SIG-M5 treated with dmso at 0.1 percent for 504 hours (cell line): Measurements from ENCODE around the gene TMEM263.
A peak's percentile ranks its signal among the peaks of the same experiment; 100 is the strongest.
"Not testable (repeated sequence)": the region's sequence is repeated elsewhere in the genome, so short reads cannot be mapped to it uniquely, and the experiment has no call there.

Source experiments
- DNase-seq: peaks from one replicate; lab custom pipeline; 2025; ENCODE audit not compliant: unreplicated experiment; lab: John Stamatoyannopoulos, UW

TMEM263 gene

GRCh38 chr12:106955377-106956047 is at the start of gene TMEM263:
TSS of gene TMEM263 (plus strand) at chr12:106955907. CDS start at chr12:106967117, 11,210 bp downstream.
- DNase-seq: peak; percentile 63

GRCh38 chr12:106906715-106907114 is 49.0 kb upstream of the TMEM263 start:
- DNase-seq: no peak

- no peak for DNase-seq
Observed at GRCh38 chr12:106907411-106907810, 48.3 kb upstream of the TMEM263 start.

GRCh38 chr12:106907846-106908245 is 47.9 kb upstream of the TMEM263 start:
- no peak for DNase-seq

- DNase-seq: no peak
Observed at GRCh38 chr12:106908561-106908960, 47.1 kb upstream of the TMEM263 start.

- DNase-seq: peak; percentile 94
Observed at GRCh38 chr12:106910202-106910601, 45.5 kb upstream of the TMEM263 start.

- no peak for DNase-seq
Observed at GRCh38 chr12:106911581-106911980, 44.1 kb upstream of the TMEM263 start.

GRCh38 chr12:106913456-106913855 is 42.3 kb upstream of the TMEM263 start:
- DNase-seq: no peak

GRCh38 chr12:106914796-106915634 is 40.7 kb upstream of the TMEM263 start:
- DNase-seq: no peak

- DNase-seq: no peak
Observed at GRCh38 chr12:106915635-106916026, 40.1 kb upstream of the TMEM263 start.

GRCh38 chr12:106917503-106917902 is 38.2 kb upstream of the TMEM263 start:
- no peak for DNase-seq

- DNase-seq: no peak
Observed at GRCh38 chr12:106918746-106919145, 37.0 kb upstream of the TMEM263 start.

- peak; percentile 38 for DNase-seq
Observed at GRCh38 chr12:106919910-106920544, 35.7 kb upstream of the TMEM263 start.

GRCh38 chr12:106921976-106922375 is 33.7 kb upstream of the TMEM263 start:
- not testable (repeated sequence) for DNase-seq

GRCh38 chr12:106923594-106923993 is 32.1 kb upstream of the TMEM263 start:
- DNase-seq: not testable (repeated sequence)

GRCh38 chr12:106924268-106924861 is 31.3 kb upstream of the TMEM263 start:
- DNase-seq: no peak

- no peak for DNase-seq
Observed at GRCh38 chr12:106926657-106927056, 29.1 kb upstream of the TMEM263 start.

- no peak for DNase-seq
Observed at GRCh38 chr12:106934277-106934676, 21.4 kb upstream of the TMEM263 start.

GRCh38 chr12:106941481-106942156 is 14.1 kb upstream of the TMEM263 start:
- no peak for DNase-seq

GRCh38 chr12:106942775-106943174 is 12.9 kb upstream of the TMEM263 start:
- no peak for DNase-seq
